GM12892 (cell line): ENCODE results near the gene CRYBA4.

Source experiments
- POLR2A ChIP-seq: IDR thresholded peaks from 2 replicates; pipeline ENCODE4 v1.6.1; 2011; ENCODE audit warnings: low read depth, low read length, control low read depth
- TAF1 ChIP-seq: IDR thresholded peaks from 2 replicates; pipeline ENCODE4 v1.6.1; 2011; ENCODE audit warnings: low read depth, mild to moderate bottlenecking, control low read depth, low read length, borderline replicate concordance

DNA sequence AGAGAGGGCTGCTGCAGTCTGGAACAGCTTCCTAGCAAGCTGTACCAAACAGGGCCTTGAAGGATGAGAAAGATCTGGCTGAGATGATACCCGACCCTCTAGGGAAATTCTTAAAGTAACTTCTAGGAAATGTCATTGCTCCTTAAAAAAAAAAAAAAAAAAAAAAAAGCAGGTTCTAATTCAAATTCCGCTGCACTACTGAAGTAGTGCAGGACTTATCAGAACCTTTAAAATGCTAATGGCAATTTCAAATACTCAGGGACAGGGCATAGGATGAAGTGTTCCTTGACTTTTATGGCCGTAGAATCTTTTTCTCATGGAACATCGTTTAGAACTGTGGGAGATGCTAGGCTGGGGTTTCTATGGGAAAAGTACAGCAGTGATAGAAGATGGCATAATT, 48.7 kb downstream of the CRYBA4 start:
- TF ChIP-seq POLR2A (no peak), TAF1 (no peak)
